GM19023 (cell line): ENCODE results near the gene ANP32A.
A peak's percentile ranks its signal among the peaks of the same experiment; 100 is the strongest.
"Not testable (repeated sequence)": the region's sequence is repeated elsewhere in the genome, so short reads cannot be mapped to it uniquely, and the experiment has no call there.

Source experiments
- ATAC-seq: cut with Tn5 transposase; IDR thresholded peaks from one replicate; pipeline ENCODE4 v1.9.1; 2021; ENCODE audit warnings: mild to moderate bottlenecking, moderate library complexity; ENCODE audit not compliant: unreplicated experiment

The ANP32A gene

DNA sequence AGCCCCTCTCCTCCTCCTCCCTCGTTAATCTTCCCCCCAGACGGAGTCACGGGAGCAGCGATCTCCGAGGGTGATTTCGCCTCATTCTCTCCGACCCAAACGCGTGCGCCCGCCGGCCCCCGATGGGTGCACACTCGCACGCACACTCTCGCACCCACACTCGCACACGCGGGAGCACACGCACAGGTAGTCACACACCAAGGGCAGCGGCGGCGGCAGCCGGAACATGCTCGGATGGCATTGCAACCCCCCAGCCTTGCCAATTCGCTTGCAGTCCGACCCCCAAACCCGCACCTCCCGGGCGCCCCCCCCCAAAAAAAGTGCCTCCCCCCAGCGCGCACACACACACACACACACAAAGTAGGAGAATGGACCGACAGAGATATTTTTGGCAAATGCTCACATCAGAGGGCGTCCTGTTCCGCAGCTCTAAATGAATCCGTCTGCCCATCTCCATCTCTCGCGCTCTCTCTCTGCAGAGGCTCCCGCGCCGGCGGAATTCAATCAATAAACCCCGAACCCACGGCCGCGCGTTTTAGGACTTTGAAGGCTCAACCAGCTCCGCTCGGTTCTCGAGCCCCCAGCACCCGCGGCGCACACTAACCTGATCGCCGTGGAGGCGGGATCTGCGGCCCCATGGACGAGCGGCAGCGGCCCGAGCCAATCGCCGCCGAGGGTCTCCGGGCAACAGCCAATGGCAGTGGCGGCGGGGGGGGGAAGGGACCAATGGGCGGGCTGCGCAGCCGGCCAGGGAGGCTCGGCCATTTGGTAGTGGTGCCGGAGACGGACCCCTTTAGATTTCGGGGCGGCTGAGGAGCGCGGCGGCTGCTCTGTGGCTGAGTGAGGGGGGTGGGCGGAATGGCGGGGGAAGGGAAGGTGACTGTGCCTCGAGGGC lies at the start of gene ANP32A:
Gene ANP32A, minus strand, starts transcription at position 601 of the 895 bp plus-strand sequence. Its CDS starts 144 bp downstream, at position 457.
- ATAC-seq: peak; percentile 62

DNA sequence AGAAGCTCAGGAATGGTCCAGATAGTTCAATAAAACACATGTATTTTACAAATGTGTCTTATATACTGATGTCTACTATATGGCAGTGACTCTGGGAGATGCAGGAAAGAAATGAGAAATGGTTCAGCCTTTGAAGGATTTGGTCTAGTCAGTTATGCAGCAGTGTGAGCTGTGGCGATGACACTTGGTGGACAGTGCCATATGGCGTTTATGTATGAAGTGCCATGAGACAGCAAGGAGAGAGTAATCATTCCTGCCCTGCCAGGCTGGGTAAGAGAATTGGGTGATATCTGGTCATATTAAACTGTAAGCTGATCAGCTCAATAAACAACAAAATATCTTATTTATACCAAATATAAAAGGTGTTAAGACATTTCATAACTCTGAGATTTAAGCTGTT lies 47.6 kb upstream of the ANP32A start:
- no peak for ATAC-seq

DNA sequence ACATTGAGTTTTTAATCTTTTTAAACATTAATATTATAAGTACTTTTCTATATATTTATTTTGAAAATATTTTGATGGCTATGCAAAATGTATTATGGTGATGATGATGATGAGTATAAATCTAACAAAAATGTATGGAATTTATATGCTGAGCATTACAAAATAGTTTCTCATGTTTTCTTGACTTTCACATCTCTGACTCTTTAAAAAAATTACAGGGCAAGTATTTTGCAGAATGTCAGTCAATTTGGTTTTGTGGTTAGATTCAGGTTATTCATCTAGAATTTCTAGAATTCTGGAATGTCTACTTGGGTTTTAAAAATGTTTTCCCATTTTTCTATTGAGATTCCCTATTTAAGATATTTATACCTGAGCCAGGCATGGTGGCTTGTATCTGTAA lies 41.7 kb upstream of the ANP32A start:
- ATAC-seq: no peak

DNA sequence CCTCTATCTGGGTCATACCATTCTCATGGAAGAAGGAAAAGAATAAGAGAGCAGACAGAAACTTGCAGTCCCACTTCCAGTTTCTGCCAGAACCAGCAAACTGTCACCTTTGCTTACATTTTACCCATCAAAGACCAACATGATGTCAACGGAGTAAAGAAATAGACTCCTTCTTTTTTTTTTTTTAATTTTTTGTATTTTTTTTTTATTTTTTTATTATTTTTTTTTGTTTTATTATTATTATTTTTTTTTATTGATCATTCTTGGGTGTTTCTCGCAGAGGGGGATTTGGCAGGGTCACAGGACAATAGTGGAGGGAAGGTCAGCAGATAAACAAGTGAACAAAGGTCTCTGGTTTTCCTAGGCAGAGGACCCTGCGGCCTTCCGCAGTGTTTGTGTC lies 38.0 kb upstream of the ANP32A start:
- ATAC-seq: not testable (repeated sequence)

DNA sequence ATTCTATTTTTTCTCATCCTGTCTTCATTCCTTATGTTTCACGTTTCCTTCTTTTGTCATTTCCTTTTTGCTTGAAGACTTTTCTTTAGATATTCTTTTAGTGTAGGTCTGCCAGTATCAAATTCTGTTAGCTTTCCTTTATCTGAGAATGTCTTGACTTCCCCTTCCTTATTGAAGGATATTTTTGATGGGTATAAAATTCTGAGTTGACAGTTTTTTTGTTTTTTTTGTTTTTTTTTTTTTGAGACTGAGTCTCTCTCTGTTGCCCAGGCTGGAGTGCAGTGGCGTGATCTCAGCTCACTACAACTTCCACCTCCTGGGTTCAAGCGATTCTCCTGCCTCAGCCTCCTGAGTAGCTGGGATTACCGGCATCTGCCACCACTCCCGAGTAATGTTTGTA lies 36.7 kb upstream of the ANP32A start:
- ATAC-seq: not testable (repeated sequence)

DNA sequence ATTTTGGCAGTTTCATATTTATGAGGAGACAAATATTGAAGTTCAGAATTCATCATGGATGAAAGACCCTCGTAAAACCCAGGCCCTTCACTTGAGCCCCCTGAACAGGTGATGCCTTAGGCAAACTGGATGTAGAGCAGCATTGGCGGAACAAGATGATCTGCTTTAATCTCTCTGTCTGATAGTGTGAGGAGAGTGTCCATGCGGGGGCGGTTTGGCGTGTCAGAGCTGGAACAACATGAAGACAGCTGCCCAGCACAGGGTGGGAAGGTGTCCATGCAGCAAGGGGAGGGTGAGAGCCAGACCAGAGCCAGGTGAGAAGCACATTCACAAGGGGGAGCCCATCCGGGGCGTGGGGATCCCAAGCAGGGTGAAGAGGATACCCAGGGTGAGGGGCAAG lies 31.8 kb upstream of the ANP32A start:
- no peak for ATAC-seq

DNA sequence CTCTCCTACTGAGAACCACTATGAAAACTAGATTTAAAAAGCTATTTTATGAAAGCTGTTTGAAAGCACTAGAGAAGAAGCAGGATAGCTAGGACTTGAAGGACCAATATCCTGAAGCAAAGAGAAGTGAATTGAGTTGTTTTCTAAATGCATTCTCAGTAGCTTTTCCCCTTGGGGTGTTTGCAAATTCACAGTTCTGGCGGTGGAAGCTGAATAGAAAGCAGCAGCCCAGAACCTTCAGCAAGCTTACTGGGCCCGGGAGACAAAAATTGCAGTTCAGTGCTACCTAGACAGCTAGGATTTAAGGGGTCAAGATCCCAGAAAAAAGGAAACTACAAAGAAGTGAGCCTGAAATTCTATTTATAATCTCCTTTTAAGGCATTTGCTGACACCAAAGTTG lies 31.3 kb upstream of the ANP32A start:
- no peak for ATAC-seq

DNA sequence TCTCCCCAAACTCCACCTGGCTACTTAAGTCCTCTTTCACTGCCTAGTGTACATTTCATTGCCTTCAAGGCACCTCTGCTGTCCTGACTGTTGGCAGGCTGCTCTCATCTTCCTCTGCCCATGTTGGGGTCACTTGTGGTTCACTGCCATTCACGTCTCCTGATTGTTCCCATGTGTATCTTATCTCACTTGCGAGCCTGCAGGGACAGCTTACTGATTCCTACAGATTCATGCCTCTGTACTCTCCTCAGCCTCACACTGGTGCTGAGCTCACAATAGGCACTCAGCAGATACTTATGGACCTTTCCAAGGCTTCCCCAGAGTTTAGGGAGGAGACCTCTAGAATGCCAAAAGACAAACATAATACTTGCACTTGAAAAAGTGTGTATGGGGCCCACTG lies 28.8 kb upstream of the ANP32A start:
- ATAC-seq: no peak

DNA sequence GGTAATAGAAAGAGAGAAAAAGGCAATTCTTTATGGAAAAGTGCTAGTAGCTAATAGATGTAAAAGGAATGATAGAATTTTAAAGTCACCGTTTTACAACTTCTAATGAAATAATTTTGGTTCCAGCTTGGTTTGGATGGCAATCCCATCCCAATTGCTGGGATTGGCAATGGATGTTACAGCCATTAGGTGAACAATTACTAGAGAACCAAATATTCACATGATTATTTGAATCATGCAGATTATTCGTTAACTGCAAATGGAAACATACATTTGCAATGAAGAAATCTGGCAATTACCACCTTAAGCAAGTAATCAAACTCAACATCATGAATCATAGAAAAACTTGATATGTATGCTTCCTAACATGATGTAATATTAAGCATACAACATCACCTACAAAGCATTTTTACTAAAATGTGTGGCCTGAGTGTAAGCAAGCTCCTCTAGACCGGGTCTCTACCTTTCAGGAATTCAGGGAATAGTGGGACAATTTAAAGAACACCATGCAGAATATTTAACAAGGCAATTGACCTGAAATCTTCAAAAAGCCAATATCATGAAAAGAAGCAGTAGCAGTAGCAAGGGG lies 26.2 kb upstream of the ANP32A start:
- ATAC-seq: no peak

DNA sequence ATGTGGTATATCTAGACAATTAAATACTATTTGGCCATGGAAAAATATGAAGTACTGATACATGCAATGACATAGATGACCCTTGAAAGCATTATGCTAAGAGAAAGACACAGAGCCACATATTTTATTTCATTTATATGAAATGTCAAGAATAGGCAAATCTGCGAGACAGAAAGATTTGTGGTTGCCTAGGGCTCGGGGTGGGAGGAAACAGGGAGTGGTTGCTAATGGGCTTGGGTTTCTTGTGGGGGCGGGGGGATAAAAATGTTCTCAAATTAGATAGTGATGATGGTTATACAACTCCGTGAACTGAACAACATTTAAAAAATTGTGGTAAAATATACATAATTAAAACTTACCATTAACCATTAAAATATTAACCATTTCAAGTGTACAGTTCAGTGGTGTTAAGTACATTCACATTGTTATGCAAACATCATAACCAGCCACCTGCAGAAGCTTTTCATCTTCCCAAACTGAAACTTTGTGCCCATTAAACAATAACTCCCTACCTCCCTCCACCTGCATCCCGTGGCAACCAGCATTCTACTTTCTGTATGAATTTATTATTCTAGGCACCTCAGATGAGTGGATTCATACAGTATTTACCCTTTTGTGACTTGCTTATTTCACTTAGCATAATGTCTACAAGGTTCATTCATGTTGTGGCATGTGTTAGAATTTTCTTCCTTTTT lies 24.3 kb upstream of the ANP32A start:
- ATAC-seq: no peak

DNA sequence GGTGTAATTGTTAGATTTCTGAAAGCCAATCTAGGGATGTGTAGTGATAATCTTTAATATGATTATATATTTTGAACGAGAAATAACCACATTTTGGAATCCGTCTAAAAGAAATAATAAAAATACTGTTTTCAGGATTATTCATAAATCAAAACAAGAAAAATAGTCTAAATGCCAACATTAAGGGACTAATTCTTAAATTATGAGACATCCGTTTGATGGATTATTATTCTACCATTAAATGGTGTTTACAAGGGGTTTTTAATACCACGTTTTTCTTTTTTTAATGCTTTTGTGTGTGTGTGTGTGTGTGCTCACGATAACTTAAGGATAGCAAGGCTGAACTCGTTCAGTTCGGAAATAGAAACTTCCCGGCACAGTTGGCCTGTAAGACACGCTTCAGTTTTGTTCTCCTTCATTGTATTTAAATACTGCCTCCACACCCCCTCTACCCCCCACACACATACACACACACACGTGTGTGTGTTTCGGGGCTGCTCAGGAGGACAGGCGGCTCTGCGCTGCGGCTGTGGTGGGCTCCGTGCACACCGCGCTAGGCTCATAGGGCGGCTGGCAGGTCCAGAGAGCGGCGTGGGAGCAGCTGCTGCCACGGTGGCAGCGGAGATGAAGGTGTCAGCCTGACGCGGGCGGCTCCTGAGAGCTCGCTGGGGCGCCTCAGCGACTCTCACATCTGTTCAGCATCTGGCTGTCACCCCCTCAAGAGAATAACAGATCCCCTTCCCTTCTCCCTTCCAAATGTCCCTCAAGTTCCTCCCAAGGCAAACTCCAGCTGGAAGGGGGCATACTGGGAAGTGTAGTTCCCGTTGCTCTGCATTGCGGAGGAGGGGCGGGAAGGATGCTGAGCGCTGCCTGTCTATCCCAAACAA lies 23.0 kb upstream of the ANP32A start:
- ATAC-seq: no peak

DNA sequence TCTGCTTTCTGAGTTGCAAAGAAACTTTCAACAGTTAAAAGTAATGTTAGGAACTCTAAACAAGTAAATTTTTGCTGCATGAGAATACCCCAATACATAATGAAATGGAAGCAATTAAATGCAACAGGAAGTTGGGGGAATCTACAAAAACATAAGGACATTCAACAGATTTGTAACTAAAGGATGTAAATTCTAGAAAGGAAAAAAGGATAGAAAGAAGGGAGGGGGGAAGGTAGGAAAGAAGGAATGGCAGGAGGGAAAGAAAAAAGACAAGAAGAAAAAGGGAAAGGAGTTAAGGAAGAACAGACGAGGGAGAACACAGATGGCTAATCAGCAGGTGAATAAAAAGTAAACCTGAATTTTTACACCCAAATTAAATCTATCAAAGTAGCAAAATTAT lies 22.3 kb upstream of the ANP32A start:
- ATAC-seq: no peak

DNA sequence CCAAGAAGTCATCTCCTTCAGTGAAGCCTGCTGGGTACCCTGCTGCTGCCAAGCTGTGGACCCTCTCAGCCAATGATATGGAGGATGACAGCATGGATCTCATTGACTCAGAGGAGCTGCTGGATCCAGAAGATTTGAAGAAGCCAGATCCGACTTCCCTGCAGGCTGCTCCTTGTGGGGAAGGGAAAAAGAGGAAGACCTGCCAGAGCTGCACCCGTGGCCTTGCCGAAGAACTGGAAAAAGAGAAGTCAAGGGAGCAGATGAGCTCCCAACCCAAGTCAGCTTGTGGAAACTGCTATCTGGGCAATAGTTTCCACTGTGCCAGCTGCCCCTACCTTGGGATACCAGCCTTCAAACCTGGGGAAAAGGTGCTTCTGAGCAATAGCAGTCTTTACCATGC lies 13.7 kb upstream of the ANP32A start:
- ATAC-seq: no peak

DNA sequence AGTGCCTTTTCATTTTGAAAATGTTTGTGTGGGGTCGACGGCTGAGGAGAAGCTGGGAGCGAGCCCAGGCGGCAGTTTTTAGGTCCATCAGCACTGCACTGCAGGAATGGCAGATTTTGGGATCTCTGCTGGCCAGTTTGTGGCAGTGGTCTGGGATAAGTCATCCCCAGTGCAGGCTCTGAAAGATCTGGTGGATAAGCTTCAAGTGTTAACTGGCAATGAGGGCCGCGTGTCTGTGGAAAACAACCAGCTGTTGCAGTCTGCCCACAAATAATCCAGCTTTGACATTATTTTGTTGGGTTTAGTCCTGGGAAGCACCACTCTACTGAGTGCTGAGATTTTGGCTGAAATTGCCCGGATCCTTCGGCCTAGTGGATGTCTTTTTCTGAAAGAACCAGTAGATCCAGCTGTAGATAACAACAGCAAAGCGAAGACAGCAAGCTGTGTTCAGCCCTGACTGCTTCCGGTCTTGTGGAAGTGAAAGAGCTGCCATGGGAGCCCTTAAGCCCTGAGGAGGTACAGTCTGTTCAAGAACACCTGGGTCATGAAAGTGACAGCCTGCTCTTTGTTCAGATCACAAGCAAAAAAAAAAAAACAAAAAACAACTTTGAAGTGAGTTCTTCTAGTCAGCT lies 13.1 kb upstream of the ANP32A start:
- no peak for ATAC-seq

DNA sequence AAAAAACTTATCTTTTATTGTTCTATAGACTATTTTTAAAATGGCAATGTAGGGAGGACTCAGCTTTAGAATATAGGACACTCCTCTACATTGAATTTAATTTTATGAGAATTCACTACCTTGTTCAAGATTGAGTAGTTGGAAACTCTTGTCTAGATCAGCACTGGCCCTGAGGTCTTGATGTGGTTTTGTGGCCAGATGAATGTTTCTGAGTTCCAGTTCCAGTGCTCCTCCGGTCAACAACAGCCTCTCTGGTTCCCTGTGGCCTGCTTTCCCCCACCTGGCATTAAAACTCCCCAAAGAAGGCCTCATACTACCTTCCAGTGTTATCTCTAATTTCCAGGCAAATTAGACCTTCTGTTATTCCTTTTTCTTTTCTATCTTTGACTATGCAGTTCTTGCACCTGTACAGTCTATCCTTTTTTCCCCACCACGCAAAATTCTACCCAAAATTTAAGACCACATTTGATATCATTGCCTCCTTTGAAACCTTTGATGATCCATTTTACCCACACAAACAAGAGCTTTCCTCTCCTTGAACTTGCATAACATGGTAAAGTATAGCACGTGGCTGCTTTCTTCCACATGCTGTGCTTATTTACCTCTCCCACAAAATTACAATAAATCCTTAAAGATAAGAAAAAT lies 9.6 kb upstream of the ANP32A start:
- ATAC-seq: no peak

DNA sequence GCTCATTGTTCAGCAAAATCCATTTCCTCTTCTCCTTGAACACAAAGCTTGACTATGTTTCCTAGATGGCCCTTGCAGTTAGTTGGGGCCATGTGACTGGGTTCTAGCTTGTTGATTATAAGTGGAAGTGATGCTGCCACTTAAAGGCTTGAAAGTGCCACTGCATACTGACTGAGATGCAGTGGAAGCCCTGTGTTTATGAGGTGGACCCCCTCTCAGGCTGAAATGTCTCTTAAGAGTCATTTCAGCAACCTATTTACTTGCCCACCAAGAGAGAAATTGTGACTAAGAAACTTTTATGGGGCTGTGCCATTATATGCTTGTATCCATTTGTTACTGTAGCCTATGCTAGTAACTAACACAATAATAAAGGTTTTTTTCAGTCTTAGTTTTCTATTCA lies 8.4 kb upstream of the ANP32A start:
- ATAC-seq: no peak

DNA sequence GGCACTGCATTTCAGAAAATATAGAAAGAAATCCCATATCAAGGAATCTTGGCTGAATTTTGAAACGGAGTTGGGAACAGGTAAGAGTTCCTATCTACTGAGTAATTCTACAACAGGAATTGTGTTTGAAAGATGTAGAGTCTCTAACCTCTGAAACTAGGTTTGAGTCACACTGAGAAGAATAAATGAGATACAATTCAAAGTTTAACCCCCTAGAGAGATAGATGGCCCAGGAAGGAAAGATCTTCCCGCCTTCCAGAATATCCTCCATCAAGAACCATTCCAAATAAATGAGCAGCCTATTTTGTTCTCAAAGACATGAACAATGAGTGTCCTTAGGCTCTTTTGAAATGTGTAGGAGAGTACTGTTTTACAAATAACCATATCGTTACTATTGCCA lies 2.9 kb upstream of the ANP32A start:
- no peak for ATAC-seq

DNA sequence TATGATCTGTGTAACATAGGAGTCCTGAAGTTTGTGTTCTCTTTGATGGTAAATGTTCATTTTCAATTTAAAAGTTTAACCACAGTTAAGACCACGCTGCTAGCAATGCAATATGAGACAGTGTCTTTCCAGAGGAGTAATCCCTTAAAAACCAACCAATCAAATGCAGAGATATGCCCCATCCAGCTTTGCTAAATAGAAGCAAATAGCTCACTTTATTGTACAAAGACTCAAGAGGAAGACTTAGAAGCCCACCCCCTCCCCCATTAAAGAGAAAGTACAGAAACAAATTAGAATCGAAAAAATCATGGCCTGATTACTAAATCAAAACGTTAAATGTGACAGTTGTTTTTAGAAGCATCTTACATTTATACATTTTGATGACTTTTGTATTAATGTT lies 2.1 kb upstream of the ANP32A start:
- no peak for ATAC-seq

DNA sequence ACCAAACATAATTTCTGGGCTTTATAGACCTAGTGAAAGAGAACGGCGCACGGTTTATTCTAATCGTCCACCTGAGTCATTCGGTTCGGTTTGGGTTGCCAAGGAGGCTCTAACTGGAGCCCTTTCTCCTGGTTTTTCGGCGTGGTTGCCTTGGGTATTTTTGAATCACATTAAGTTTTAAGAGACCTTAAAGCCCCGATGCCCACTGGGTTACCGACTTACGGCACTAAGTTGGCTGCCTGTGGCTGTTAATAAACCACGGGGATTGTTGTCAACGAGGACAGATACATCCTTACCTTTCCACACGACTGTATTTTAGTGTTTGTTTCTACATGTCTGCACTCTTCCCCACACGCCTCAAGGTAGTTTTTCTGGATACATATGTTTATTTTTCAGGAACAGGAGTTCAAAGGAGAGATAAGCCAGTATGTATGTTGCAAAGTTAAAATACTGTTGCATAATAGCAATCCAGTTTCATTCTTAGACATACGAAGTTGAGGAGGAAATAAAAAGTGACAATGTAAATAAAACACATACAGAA lies 1.2 kb upstream of the ANP32A start:
- ATAC-seq: no peak
